Measurements from ENCODE around the gene FMC1. TPM values are rescaled to one million over a fixed set of nuclear protein-coding genes. Genes with fewer than 3 reads are reported as not detected.
A peak's percentile ranks its signal among the peaks of the same experiment; 100 is the strongest.
"Not testable (repeated sequence)": the region's sequence is repeated elsewhere in the genome, so short reads cannot be mapped to it uniquely, and the experiment has no call there.

Gene FMC1
- total RNA-seq, 1 donor from 2014 or later = 13.5 TPM

DNA sequence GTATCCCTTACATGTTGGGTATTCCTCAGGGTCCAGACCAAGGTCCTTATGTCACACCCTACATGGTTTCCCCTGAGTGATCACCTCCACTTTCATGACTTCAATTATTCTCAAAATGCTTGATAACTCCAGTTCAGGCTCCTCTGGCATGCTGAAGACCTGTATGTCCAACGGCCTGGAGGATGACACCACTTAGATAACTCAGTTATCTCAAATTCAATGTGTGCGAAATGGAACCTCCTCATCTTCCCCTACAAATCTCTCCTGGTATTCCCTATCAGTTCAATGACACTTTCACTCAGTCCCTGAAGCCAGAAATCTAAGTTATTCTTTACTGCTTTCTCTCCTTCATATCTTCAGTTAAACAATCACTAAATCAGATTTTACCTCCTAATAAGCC lies 9.9 kb downstream of the FMC1 start:
- H3K27ac Mint-ChIP-seq (ENCODE audit: unreplicated experiment) = no peak overlapping the region
- H3K9me3 Mint-ChIP-seq (ENCODE audit: unreplicated experiment) = no peaks in the 10 kb centered on the region
- no peak for DNase-seq (ENCODE audit: extremely low spot score, unreplicated experiment)

DNA sequence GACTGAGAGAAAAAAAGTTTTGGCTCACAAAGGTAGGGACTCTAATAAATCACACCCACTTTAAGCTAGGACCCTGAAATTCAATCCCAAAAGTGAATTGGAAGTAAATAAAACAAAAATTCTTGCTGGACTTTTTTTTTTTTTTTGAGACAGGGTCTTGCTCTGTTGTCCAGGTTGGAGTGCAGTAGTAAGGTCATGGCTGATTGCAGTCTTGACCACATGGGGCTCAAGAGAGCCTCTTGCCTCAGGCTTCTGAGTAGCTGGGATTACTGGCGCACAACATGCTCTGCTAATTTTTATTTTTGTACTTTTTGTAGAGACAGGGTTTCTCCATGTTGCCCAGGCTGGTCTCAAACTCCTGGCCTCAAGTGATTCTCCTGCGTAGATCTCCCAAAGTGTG lies 13.6 kb downstream of the FMC1 start:
- DNase-seq (ENCODE audit: extremely low spot score, unreplicated experiment) = no peak
- Mint-ChIP-seq H3K27ac (ENCODE audit: unreplicated experiment) (no peak overlapping the region), H3K36me3 (ENCODE audit: unreplicated experiment) (peaks cover 30% of the 10 kb centered on the region), H3K9me3 (ENCODE audit: unreplicated experiment) (no peaks in the 10 kb centered on the region), H3K4me1 (ENCODE audit: unreplicated experiment) (peaks cover 17% of the 10 kb centered on the region), H3K4me3 (ENCODE audit: unreplicated experiment) (no peak overlapping the region), H3K27me3 (ENCODE audit: unreplicated experiment) (no peaks in the 10 kb centered on the region)
- TF ChIP-seq, protein P1, sequence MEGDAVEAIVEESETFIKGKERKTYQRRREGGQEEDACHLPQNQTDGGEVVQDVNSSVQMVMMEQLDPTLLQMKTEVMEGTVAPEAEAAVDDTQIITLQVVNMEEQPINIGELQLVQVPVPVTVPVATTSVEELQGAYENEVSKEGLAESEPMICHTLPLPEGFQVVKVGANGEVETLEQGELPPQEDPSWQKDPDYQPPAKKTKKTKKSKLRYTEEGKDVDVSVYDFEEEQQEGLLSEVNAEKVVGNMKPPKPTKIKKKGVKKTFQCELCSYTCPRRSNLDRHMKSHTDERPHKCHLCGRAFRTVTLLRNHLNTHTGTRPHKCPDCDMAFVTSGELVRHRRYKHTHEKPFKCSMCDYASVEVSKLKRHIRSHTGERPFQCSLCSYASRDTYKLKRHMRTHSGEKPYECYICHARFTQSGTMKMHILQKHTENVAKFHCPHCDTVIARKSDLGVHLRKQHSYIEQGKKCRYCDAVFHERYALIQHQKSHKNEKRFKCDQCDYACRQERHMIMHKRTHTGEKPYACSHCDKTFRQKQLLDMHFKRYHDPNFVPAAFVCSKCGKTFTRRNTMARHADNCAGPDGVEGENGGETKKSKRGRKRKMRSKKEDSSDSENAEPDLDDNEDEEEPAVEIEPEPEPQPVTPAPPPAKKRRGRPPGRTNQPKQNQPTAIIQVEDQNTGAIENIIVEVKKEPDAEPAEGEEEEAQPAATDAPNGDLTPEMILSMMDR (IDR thresholded peaks at IDR 0.05) = no peak

More for the DNA sequence above, 9.9 kb downstream of the FMC1 start:
- TF ChIP-seq, protein P1 (IDR thresholded peaks at IDR 0.05) = no peak
- peaks cover 33% of the 10 kb centered on the region for H3K36me3 Mint-ChIP-seq (ENCODE audit: unreplicated experiment)
- no peaks in the 10 kb centered on the region for H3K27me3 Mint-ChIP-seq (ENCODE audit: unreplicated experiment)
- no peak overlapping the region for H3K4me3 Mint-ChIP-seq (ENCODE audit: unreplicated experiment)
- H3K4me1 Mint-ChIP-seq (ENCODE audit: unreplicated experiment) = peaks cover 1% of the 10 kb centered on the region

DNA sequence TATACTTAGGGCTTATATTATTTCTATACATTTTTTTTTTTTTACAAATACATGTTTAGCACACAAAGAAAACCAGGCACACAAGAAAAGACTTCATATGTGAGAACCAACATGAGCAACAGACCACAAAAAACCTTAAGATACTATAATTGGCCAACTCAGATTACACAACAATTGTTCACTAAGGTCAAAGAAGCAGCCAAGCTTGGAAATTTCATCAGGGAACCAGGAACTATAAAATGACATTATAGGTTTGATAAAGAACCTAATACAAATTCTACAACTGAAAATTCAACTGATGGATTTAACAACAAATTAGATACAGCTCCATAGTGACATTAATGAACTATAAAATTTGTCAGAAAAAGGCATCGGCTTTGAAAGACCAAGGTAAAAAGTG lies 14.2 kb downstream of the FMC1 start:
- Mint-ChIP-seq H3K4me1 (ENCODE audit: unreplicated experiment) (peaks cover 17% of the 10 kb centered on the region), H3K4me3 (ENCODE audit: unreplicated experiment) (no peak overlapping the region), H3K27ac (ENCODE audit: unreplicated experiment) (no peak overlapping the region), H3K36me3 (ENCODE audit: unreplicated experiment) (peaks cover 28% of the 10 kb centered on the region), H3K9me3 (ENCODE audit: unreplicated experiment) (no peaks in the 10 kb centered on the region), H3K27me3 (ENCODE audit: unreplicated experiment) (no peaks in the 10 kb centered on the region)
- no peak for DNase-seq (ENCODE audit: extremely low spot score, unreplicated experiment)
- TF ChIP-seq, protein P1 (IDR thresholded peaks at IDR 0.05) = no peak

DNA sequence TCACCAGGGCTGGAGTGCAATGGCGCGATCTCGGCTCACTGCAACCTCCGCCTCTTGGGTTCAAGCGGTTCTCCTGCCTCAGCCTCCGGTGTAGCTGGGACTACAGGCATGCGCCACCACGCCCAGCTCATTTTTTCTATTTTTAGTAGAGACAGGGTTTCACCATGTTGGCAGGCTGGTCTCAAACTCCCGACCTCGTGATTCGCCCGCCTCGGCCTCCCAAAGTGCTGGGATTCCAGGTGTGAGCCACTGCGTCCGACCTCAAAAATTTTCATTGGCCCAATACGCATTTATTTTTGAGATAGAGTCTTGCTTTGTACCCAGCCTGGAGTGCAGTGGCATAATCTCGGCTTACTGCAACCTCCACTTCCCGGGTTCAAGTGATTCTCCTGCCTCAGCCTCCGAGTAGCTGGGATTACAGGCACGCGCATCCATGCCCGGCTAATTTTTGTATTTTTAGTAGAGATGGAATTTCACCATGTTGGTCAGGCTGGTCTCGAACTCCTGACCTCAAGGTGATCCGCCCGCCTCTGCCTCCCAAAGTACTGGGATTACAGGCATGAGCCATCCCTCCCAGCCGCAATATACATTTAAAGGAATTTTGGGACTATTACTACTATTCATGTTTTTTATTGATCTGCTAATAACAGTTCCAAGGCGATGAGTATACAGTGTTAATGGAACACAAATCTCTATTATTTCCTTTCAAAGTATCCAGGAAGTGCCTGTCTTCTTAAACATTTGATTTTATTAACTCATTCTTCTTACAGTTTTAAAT lies 16.8 kb downstream of the FMC1 start:
- peaks cover 15% of the 10 kb centered on the region for H3K36me3 Mint-ChIP-seq (ENCODE audit: unreplicated experiment)
- H3K4me3 Mint-ChIP-seq (ENCODE audit: unreplicated experiment) = peak overlapping the region; percentile 96
- peak overlapping the region; percentile 99 for H3K27ac Mint-ChIP-seq (ENCODE audit: unreplicated experiment)
- not testable (repeated sequence) for H3K9me3 Mint-ChIP-seq (ENCODE audit: unreplicated experiment); H3K27me3 Mint-ChIP-seq (ENCODE audit: unreplicated experiment); DNase-seq (ENCODE audit: extremely low spot score, unreplicated experiment)
- H3K4me1 Mint-ChIP-seq (ENCODE audit: unreplicated experiment) = peaks cover 37% of the 10 kb centered on the region

DNA sequence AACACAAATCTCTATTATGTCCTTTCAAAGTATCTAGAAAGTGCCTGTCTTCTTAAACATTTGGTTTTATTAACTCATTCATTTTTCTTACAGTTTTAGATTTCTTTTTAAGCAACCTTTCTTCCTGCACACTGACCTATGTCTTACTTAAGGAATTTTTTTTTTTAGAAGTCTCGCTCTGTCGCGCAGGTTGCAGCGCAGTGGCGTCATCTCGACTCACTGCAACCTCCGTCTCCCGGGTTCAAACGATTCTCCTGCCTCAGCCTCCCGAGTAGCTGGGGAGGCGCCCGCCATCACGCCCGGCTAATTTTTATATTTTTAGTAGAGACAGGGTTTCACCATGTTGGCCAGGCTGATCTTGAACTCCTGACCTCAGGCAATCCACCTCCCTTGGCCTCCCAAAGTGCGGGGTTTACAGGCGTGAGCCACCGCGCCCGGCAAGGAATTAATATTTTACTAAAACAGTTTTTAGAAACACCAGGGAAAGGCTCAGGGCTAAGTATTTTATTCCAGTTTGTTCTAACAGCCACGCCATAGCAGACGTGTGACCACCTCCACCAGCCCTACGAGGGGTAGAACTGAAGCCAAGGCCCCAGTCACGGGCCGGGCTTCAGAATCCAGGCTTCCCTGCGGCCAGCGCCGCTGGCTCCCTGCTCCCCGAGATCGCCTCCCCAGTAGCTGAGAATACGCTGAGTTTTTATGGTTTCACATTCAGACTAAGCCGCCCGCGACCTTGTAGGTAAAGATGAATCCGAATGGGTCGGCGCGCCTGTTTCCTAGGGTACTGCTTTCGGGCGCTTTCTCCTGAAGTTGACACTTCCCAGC lies 17.6 kb downstream of the FMC1 start:
- no peak for DNase-seq (ENCODE audit: extremely low spot score, unreplicated experiment)
- H3K4me3 Mint-ChIP-seq (ENCODE audit: unreplicated experiment) = peak overlapping the region; percentile 96

More for the DNA sequence above, 17.6 kb downstream of the FMC1 start:
- peaks cover 40% of the 10 kb centered on the region for H3K4me1 Mint-ChIP-seq (ENCODE audit: unreplicated experiment)
- no peaks in the 10 kb centered on the region for H3K27me3 Mint-ChIP-seq (ENCODE audit: unreplicated experiment)
- H3K36me3 Mint-ChIP-seq (ENCODE audit: unreplicated experiment) = peaks cover 15% of the 10 kb centered on the region
- no peaks in the 10 kb centered on the region for H3K9me3 Mint-ChIP-seq (ENCODE audit: unreplicated experiment)
- H3K27ac Mint-ChIP-seq (ENCODE audit: unreplicated experiment) = peak overlapping the region; percentile 99
- TF ChIP-seq, protein P1 (IDR thresholded peaks at IDR 0.05) = no peak
